GM21447 (cell line): ENCODE measurements around the gene C9orf72.
"Not testable (repeated sequence)": the region's sequence is repeated elsewhere in the genome, so short reads cannot be mapped to it uniquely, and the experiment has no call there.

Experiments
- ATAC-seq: cut with Tn5 transposase; IDR thresholded peaks from one replicate; pipeline ENCODE4 v1.9.1; 2021; ENCODE audit not compliant: unreplicated experiment

The C9orf72 gene, protein sequence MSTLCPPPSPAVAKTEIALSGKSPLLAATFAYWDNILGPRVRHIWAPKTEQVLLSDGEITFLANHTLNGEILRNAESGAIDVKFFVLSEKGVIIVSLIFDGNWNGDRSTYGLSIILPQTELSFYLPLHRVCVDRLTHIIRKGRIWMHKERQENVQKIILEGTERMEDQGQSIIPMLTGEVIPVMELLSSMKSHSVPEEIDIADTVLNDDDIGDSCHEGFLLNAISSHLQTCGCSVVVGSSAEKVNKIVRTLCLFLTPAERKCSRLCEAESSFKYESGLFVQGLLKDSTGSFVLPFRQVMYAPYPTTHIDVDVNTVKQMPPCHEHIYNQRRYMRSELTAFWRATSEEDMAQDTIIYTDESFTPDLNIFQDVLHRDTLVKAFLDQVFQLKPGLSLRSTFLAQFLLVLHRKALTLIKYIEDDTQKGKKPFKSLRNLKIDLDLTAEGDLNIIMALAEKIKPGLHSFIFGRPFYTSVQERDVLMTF

DNA sequence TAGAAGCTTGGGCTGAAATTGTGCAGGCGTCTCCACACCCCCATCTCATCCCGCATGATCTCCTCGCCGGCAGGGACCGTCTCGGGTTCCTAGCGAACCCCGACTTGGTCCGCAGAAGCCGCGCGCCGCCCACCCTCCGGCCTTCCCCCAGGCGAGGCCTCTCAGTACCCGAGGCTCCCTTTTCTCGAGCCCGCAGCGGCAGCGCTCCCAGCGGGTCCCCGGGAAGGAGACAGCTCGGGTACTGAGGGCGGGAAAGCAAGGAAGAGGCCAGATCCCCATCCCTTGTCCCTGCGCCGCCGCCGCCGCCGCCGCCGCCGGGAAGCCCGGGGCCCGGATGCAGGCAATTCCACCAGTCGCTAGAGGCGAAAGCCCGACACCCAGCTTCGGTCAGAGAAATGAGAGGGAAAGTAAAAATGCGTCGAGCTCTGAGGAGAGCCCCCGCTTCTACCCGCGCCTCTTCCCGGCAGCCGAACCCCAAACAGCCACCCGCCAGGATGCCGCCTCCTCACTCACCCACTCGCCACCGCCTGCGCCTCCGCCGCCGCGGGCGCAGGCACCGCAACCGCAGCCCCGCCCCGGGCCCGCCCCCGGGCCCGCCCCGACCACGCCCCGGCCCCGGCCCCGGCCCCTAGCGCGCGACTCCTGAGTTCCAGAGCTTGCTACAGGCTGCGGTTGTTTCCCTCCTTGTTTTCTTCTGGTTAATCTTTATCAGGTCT is at the start of gene C9orf72:
Gene C9orf72, minus strand, starts transcription at position 564 of the 716 bp plus-strand sequence. CDS start 6,361 bp downstream, outside the sequence.
- ATAC-seq: peak; percentile 71

DNA sequence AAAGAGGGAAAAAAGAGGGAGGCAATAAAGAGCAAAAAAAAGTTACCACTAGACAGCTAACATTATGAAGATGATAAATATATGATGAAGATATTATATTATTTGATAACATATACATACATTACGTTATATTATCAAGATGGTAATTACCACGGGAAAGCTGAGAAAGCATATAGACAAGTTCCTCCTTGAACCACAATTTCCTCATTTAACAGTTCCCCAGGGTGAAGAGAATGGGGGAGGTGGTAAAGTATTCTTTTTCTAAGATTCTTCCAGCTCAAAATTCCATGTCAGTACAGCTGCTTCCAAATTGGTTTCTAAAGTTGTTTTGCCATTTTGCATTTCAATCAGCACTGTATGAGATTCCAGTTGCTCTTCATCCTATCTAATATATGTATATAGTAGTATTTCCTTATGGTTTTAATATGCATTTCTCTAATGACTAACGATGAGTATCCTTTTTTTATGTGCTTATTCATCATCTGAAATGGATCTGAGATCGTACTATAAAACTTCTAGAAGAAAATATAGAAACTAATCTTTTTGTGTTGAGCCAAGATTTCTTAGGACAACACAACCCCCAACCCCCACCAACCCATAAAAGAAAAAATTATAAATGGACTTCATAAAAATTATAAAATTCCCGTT is 49.5 kb upstream of the C9orf72 start:
- no peak for ATAC-seq

DNA sequence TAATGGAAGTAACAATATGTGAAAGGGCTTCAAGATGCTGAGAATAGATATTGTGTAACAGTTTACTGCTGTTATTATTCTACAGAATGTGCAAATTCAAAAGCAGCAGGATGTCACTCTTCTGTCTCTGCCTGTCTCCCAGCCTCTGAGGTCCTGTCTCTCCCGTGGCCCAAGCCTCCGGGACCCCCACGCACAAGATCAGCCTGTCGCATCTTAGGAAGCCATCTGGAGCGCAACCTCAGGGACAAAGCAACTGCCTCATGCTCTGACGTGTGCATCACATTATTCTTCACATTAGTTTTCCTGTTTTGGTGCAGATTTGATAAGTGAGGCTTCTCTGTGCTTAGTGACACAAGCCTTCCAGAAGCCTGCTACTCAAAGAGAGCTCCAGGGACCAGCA is 46.5 kb upstream of the C9orf72 start:
- no peak for ATAC-seq

DNA sequence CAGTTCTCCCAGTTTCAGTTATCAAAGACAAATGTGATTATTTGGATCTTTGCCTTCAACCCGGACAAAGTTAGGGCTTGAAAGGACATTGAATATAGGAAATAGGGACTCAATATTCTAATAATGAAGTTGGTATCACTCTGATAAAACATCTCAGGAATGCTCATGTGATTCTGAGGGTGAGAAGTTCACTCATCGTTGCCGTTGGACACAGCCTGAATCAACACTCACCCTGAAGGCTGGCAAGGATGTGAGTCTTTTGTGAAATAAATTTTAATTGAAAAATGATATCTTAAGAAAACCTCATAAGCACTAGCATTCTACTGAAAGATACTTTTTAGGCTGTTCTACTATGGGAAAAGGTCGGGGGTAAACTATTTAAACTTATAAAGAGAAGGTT is 44.8 kb upstream of the C9orf72 start:
- ATAC-seq: no peak

DNA sequence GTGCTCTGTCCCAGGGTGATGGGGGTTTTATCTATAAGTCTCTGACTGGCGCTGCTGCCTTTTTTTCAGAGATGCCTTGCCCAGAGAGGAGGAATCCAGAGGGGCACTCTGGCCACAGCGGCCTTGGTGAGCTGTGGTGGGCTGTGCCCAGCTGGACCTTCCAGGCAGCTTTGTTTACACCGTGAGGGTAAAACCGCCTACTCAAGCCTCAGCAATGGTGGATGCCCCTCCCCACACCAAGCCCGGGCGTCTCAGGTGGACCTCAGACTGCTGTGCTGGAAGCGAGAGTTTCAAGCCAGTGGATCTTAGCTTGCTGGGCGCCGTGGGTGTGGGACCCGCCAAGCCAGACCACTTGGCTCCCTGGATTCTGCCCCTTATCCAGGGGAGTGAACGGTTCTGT is 41.3 kb upstream of the C9orf72 start:
- no peak for ATAC-seq

DNA sequence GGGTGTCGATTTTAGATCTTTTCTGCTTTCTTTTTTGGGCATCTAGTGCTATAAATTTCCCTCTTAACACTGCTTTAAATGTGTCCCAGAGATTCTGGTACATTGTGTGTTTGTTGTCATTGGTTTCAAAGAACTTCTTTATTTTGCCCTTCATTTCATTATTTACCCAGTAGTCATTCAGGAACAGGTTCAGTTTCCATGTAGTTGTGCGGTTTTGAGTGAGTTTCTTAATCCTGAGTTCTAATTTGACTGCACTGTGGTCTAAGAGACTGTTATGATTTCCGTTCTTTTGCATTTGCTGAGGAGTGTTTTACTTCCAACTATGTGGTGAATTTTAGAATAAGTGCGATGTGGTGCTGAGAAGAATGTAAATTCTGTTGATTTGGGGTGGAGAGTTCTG is 38.8 kb upstream of the C9orf72 start:
- not testable (repeated sequence) for ATAC-seq

DNA sequence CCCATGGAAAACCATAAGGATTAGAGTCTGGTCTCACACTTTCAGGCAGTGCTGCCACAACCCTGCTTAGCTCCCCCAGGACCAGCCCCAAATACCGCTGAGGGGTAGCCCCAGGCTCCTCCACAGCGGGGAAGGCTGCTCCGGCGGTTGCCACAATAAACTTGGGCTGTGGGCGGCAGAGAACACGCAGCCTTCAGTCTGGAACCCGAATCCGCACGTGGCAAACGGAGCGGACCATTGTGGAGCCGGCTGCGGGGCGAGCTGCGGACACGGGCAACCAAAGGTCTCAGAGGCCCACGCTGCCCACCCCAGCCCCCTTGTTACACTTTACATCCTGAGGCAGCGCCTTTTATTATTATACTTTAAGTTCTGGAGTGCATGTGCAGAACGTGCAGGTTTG is 37.3 kb upstream of the C9orf72 start:
- no peak for ATAC-seq

DNA sequence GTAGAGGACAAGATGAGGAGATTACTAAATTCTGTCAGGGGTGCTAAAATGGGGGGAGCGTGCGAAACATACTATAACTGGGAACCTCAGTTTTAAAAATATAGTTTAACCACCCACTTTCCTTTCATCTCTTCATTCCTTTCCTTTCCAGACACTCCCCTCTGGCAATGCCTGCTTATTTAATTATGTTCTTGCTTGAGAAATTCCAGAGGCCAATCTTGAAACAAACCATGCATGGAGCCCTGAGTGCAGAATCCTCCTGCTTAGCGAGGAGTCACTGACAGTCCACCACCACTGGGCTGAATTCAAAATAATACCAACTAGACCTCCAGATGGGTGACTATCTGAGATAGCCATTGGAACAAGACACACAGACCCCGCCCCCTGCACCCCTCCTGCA is 29.7 kb upstream of the C9orf72 start:
- ATAC-seq: no peak

DNA sequence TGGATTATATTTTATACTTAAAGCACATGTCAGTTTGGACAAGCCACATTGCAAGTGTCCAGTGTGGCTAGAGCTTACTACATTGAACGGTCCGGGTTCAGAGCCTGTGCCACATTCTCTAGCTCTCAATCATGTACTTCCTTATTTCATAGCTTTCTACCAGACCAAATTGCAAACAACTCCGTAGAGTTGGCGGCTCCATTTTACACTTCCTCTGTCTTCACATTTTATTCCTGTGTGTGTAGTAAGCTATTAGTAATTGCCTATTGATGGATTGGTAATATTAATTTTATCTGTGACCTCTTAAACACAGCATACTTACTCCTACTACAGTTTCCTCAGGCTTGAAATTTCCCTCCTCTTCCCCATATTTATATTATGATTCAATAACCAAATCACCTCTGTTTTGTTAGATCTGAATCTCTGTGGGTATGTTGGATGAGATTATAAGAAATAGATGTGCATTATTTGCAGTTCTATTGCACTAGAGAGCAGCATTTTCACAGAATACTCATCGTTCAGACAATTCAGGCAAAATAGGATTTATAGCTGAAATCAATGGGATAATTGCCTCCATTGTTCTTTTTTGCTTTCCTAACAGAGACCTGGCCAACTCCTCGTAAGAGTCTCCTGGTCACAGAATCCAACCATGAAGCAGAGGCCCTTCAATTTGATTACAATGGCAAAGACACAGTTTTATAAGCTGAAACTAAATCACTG is 29.0 kb upstream of the C9orf72 start:
- no peak for ATAC-seq

DNA sequence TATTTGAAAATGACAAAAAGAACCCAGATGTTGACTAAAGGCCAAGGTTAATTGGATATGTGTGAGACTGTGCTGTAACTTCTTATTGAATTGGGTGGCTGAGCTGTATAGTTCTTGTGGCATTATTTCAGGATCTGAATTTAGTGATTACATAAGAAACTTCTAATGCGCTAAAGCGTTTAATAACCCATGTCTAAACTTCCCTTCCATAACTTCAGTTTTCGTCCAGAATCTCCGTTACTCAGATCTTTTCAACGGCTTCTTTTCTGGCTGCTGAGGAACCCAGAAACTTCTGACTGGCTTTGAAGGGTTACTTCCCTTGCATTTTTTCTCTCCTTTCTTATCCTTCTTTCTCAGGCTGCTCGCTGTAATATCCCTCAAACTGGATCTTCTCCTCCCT is 28.1 kb upstream of the C9orf72 start:
- ATAC-seq: no peak

DNA sequence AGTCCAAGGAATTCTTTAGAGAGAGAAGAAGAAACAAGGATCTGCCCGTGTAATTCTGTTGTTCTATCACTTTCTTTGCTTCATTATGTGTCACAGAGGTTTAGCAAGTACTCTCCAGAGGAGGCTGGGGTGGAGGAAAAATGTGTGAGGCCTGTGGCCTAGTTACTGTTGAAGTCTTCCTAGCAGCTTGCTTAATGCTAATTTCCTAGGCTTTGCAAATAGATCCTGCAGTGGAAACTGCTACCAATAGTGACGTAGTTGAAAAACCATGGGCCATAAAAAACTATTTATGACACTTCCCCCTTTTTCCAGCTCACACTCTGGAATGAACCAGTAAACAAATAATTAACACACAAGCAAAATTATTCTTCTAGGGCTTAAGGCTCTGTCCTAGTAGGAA is 27.0 kb upstream of the C9orf72 start:
- no peak for ATAC-seq

DNA sequence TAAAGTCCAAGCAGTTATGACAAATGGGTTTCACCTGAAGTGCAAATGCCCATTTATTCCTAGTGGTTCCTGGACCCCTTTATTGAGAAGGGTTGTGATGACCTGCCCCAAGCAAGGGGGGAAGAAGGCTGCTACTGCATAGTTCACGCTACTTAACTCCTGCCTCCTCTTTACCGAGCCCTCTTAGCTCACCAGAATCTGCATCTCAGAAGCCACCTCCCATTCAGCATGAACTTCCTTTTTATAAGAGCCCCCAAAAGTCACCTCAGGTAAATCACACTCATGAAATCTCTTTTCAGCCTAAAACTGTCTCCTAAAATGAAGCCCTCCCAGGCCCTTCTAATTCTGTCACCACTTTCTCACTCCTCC is 26.6 kb upstream of the C9orf72 start:
- ATAC-seq: no peak

DNA sequence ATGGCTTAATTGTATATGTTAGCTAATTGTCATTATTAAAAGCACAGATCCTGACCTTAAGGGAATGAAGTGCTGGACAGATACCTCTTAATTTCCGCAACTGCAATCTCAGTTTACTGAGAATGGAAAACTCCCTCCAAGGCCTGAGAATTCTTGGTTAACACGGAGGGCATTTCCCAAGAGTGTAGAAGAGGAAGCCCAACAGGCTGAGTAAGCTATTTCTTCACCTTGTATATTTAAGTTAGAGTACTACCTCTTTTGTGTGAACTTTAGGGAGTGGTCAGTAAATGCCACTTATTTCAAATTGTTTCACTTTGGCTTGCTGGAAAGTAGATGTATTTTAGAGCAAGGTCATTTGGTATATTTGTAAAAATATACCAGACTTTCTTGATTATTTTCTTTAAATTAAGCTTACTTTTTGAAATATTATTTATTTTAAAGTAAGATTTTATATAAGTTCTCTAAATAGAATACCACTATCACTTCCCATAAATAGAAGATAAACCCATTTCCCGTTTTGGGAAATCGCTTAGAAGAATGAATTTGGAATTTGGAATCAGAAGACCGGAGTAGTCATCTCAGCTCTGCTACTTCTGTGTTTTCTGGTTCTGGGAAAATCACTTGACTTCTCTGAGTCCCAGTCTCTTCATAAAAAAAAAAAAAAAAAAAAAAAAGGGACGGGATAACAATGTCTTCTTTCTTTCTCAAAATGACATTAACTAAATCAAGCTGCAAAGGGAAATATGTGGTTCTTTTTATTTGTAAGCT is 26.0 kb upstream of the C9orf72 start:
- ATAC-seq: no peak

DNA sequence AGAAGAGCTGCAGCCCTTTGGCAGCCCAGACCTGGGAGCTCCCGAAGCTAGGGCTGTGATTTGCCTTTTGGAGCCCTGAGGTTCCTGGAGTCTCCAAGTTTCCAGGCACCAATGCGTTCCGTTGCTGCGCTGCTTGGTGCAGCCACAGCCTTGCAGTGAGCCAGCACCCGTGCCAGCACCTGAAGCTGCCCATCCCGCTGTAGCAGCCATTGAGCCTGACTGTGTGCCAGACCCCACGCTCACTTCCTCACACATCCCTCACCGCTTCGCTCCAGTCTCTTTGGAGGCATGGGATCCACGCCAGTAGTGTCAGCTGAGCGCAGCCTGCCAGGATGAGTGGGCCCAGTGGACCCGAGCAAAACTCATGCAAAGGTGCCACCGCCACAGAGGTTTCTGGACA is 22.5 kb upstream of the C9orf72 start:
- ATAC-seq: no peak

DNA sequence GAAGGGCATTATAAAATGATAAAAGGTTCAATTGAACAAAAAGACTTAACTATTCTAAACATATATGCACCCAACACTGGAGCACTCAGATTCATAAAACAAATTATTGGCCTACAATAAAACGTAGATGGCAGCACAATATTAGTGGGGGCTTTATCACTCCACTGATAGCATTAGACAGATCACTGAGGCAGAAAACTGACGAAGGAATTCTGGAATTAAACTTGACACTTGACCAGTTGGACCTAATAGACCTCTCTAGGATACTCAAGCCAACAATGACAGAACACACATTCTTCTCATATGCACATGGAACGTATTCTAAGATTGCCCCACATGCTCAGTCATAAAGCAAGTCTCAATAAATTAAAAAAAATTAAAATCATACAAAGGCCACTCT is 18.4 kb upstream of the C9orf72 start:
- ATAC-seq: no peak

DNA sequence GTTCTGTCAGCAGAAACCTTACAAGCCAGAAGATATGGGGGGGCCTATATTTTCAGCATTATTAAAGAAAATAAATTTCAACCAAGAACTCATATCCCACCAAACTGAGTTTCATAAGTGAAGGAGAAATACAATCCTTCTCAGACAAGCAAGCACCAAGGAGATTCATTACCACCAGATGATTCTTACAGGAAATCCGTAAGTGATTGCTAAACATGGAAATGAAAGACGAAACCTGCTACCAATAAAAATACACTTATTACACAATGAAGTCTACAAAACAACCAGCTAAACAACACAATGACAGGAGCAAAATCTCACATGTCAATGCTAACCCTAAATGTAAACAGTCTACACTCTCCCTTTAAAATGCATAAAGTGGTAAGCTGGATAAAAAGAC is 17.8 kb upstream of the C9orf72 start:
- ATAC-seq: no peak

DNA sequence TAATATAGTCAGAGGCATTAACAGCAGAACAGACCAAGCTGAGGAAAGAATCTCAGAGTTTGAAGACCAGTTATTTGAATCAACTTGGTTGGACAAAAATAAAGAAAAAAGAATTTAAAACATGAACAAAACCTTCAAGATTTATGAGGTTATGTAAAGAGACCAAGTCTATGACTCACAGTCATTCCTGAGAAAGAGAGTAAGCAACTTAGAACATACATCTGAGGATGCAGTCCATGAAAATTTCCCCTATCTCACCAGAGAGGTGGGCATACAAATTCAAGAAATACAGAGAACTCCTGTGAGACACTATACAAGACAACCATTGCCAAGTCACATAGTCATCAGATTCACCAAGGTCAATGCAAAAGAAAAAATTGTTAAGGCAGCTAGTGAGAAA is 17.4 kb upstream of the C9orf72 start:
- ATAC-seq: no peak

DNA sequence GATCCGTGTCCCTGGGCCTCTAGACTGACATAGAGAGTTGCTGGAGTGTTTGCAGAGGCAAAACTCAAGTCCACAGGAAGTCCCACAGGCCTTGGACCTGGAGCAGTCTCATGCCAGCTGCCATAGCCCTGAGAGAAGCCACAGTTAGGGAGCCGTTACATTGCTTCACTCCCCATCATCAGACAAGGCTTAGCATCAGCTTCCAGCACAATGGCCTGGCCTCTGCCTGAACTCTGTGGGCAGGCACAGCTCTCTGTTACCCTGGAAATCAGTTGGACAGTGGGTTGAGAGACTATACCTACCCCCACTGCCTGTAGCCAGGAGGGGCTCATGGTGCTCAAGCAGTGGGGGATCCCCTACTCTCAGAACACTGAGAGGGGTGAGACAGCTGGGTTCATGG is 16.2 kb upstream of the C9orf72 start:
- ATAC-seq: no peak

DNA sequence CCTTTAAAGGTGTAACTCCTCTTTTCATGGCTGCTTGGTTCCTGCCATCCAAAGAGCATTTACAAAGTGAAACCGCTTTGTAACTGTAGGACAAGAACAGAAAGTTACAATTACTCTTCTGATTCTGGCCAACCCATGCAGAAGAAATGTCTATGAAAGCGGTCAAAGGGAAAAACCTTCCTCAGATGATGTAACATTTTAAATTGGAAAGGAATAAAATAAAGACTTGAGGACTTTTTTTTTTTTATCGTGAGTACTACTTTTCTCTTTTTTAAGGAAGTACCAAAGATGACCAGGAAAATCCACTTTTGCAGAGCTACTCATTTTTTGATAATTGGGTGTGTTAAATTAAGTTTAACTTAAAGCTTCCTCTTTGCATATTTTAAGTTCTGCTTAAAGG is 13.0 kb upstream of the C9orf72 start:
- peak; percentile 46 for ATAC-seq

DNA sequence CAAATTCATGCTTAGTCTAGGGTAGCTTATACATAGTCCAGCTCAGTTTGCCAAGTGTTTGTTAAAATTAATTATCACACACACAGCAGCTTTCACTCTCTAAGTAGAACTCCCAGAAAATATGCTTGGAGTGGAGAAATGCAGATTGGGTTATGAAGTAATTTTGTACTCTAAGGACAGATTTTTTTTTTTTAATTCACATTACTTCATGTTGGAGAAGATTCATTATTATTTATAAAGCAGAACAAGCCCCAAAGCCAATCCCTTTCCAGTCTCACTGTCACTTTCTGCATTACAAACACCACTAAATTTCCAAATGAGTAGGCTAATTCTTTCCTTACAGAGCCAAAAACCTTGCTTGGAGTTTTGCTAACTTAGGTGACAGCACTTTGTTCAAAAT is 11.7 kb upstream of the C9orf72 start:
- no peak for ATAC-seq

DNA sequence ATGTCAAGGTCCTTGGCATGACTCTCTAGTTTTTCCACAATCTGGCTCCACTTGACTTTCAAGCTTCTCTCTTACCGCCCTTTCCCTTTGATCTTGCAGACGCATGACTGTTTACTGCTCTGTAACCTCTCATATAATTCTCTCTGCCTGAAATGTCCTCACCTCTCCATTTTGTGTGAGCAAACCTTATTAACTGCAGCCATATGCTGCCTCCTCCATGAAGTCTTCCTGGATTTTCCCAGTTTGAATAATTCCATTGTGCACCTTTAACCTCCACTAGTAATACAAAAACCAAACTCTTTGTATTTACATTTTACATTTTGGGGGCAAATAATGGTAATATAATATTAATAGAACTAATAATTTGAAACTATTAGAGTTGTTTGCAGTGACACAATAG is 9.5 kb upstream of the C9orf72 start:
- no peak for ATAC-seq
